SU-DHL-6 (cell line): Measurements from ENCODE around the gene MPC1.

Experiments
- EZH2phosphoT487 ChIP-seq: fragments of 200-600 bp; sonication (generic), shearing (Covaris generic); conservative IDR thresholded peaks from 2 replicates; pipeline ENCODE4 v1.6.1; 2018; ENCODE audit warnings: mild to moderate bottlenecking, antibody characterized with exemption, low read length, moderate library complexity, mixed read lengths
- TF ChIP-seq, protein P1 (sequence below): fragments of 200-600 bp; sonication (generic); IDR thresholded peaks from one replicate; pipeline ENCODE4 v1.5.1; 2017; ENCODE audit warnings: antibody characterized with exemption, mild to moderate bottlenecking, low read length, moderate library complexity; ENCODE audit not compliant: insufficient read depth, poor library complexity, severe bottlenecking

DNA sequence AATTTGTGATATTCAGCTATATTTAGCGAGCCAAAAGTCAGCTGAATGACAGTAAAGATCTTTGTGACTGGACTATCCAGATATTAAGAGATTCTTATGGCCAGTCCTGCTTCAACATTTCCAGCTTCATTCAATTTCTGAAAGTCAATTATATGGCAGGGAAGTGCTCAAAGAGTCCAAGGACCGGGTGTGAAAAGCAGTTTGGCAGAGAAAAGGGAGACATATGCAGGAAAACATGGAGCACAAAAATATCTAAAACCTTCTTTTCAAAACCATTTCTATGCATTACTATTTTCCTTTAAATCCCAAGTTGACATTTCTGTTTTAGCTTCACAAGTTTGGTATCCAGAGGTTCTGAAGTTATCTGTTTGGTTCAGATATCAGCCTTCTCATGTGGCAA lies 5.0 kb downstream of the MPC1 start:
- TF ChIP-seq, protein P1, sequence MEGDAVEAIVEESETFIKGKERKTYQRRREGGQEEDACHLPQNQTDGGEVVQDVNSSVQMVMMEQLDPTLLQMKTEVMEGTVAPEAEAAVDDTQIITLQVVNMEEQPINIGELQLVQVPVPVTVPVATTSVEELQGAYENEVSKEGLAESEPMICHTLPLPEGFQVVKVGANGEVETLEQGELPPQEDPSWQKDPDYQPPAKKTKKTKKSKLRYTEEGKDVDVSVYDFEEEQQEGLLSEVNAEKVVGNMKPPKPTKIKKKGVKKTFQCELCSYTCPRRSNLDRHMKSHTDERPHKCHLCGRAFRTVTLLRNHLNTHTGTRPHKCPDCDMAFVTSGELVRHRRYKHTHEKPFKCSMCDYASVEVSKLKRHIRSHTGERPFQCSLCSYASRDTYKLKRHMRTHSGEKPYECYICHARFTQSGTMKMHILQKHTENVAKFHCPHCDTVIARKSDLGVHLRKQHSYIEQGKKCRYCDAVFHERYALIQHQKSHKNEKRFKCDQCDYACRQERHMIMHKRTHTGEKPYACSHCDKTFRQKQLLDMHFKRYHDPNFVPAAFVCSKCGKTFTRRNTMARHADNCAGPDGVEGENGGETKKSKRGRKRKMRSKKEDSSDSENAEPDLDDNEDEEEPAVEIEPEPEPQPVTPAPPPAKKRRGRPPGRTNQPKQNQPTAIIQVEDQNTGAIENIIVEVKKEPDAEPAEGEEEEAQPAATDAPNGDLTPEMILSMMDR: no peak
- TF ChIP-seq EZH2phosphoT487: no peak
